Measurements from ENCODE around the gene GALNT11.

GRCh38 chr7:152137476-152138025, 112.1 kb downstream of the GALNT11 start:
- TF ChIP-seq CTCF (IDR thresholded peaks at IDR 0.05; ENCODE audit: borderline replicate concordance, extremely low read depth, low read length, poor library complexity, severe bottlenecking) (no peak), EZH2 (IDR thresholded peaks at IDR 0.05; ENCODE audit: borderline replicate concordance, low read depth, low read length, severe bottlenecking) (no peak)

All from DND-41 (cell line).